HG03064 (cell line): ENCODE results near the gene TSC22D3.

ENCODE experiments used
- ATAC-seq: cut with Tn5 transposase; IDR thresholded peaks from one replicate; pipeline ENCODE4 v1.9.1; 2021; ENCODE audit warnings: low read depth; ENCODE audit not compliant: unreplicated experiment

Gene TSC22D3

GRCh38 chrX:107731831-107732502 lies 43.6 kb downstream of the TSC22D3 start:
- no peak for ATAC-seq

DNA sequence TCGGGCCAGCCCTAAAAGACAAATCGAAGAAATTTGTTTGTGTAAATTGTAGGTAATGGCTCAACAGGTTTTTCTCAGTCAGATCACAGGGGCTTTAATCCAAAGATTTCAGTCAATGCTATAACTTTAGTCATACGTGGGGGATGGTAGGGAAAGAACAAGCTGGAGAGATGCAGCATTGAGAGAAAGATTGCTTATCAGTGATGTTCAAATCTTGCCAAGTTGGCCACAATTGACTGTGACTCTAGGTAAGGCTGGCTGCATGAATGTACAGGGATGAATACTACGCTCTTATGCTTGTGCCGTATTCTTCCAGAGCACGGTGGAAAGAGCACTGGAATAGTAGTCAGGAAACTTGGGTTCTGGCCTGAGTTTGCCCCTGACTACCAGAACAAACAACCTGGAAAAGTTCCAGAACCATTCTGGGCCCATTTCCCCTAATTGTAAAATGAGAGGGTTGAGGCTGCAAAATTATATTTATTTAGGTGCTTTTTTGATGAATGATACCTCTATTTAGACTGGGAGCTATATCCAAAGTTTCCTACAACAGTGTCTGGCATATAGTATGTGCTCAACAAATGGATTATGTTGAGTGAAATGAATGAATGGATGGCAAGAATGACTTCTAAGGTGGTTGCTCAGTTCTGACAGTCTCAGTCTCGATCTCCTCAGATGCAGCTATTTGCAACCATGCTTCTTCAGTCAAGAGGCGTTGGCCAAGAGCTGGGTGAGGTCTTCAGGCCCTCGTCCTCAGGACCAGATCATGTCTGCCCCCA lies 44.4 kb downstream of the TSC22D3 start:
- ATAC-seq = no peak

GRCh38 chrX:107730298-107730655 lies 45.3 kb downstream of the TSC22D3 start:
- ATAC-seq = no peak

GRCh38 chrX:107729558-107730297 lies 45.9 kb downstream of the TSC22D3 start:
- peak; percentile 63 for ATAC-seq

DNA sequence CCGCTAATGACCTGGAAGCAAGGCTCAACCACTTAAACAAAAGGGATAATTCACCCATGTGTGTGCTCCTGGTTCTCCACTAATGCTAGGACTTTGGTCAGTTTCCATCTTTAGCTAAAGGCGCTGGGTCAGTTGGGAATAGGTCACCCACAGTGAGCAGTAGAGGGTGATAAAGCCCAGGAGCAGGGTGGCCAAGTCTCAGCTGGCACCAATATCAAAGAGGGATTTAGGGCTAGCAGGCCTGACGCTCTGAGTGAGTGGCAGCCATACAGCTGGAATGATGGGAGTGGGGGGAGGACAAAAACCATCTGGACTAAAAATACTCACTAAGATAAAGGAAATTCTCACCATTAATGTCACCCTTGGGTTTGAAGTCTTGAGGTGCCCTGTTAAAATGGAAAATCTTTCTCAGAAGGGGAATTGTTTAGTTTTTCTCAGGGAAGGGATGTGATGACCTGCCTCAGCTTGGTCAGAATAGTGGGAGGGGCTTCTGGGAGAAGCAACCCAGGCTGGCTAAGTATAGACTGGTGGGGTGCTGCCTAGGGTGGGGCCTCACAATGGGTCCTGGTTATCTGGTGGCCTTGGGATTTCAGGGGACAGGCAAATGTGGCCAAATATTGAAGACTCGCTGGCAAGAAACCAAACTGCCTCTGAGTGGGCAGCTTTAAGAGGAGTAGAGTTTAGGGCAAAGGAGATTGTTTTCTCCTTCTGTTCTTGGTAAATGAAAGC lies 47.1 kb downstream of the TSC22D3 start:
- ATAC-seq = no peak

DNA sequence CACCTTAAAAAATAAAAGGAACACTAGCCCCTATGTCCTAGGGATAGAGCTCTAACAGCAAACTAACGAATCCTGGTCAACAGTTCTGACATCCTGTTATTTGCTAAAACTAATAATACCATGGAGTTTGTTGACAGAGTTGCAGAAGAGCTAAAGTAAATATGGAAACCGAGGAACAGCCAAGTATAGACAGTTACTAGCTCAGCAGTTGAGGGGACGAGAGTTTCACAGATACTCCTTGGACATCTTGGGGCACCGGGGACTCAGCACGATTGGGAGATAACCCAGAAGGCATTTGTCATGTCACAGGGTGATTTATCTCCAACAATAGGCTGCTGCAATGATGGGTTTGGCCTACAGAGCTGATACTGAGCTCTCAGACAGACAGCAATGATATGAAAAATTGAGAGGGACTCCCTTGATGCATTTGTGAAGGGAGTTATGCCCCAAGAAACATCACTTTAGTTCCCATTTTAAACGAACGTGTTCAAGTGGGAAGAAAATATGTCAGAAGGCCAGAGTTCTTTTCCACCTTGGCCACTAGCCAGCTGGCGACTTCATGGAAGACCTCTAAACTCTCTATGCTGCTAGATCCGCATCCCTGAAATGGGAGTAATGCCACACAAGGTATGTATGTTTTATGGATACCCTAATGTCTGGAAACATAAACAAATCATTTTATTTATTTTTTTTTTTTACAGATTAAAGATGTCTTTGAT lies 48.6 kb downstream of the TSC22D3 start:
- no peak for ATAC-seq

- ATAC-seq = no peak
These were observed 49.6 kb downstream of the TSC22D3 start for GRCh38 chrX:107725761-107726555.

DNA sequence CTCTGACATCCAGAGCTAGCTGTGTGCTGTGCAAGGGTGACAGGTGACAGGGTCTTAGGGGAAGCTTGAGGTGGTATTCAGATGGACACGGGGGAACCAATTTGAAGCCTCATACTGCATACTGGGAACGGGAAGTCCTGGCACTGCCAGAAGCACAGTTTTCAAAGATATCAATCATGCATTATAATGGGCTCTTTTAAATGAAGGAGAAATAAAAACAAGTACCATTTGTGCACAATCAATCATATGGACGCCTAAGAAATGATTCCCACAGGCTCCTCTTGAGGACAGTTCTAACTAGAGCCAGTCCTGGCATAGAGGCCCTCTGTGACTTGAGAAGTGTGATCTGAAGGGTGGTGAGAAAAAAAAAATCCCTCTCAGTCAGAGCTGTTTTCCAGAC lies 50.9 kb downstream of the TSC22D3 start:
- ATAC-seq = no peak

DNA sequence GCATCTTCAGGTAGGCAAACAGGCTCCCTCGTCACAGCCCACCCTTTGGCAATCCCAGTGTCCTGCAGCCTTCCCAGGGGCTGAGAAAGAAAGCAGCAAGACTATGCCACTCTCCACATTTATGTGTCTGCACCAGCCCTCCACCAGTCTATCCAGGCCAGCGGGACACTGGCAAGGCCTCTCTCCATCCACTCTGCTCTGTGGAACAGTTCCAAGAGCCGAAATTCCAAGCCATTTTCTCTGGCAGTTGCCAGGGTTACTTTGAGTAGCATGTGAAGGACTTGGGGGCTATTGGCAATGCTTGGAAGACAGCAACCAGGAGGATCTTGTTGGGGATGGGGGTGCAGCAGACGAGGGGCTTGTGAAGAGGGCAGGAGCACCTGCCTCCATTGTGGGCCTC lies 52.1 kb downstream of the TSC22D3 start:
- no peak for ATAC-seq

DNA sequence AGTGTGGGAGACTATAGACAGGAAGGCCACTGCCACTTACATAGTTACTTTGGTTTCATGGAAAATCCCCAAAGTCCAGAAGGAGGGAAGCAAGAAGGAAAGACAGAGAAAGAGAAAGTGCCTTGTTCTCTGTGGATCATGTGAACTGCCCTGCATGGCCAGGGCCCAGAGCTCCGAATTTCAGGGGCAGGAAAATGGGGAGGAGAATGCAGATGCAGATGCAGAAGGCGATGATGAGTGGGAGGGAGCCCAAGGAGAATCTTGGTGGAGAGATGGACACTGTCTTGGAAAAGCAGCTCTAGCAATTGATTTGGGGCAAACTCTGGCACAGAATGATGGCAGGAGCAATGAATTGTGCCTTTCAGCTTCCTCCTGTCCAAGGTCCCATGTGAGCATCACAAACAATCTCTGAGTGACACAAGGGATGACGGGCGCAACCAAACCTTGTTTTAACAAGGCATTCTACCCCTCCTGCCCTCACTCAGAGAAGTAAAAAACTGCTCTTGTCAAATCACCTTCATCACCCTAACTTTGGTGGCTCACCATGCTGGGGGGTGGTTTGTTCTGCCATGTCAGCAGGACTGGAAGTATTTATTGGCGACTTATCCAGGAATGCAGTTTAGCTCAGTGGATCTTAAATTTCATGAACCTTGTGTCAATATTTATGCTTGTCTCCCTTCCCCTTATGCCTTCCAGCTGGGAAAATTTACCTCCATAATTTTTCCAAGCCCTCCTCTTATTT lies 53.5 kb downstream of the TSC22D3 start:
- no peak for ATAC-seq

DNA sequence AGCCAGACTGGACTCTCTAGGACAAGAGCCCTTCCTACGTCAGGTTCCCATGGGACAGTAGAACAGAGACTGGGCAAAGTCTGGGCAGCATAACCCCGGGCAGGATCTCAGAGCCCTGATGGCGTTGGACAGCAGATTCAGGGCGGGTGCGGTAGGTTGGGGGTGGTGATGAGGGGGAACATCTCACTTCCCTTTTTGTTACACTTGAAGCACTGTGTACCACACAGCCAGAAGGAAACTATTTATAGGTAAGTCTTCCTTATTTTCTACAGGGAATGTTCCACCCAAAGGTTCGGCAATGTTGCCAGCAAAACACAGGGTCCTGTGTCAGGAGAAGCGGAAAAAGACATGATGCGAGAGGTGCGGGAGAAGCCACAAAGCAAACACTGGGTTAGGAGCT lies 54.3 kb downstream of the TSC22D3 start:
- no peak for ATAC-seq

GRCh38 chrX:107718156-107718621 lies 57.4 kb downstream of the TSC22D3 start:
- no peak for ATAC-seq

GRCh38 chrX:107716816-107717700 lies 58.5 kb downstream of the TSC22D3 start:
- ATAC-seq = peak; percentile 69

GRCh38 chrX:107716118-107716684 lies 59.4 kb downstream of the TSC22D3 start:
- no peak for ATAC-seq

- ATAC-seq = no peak
These were observed 60.1 kb downstream of the TSC22D3 start for GRCh38 chrX:107715331-107716117.

DNA sequence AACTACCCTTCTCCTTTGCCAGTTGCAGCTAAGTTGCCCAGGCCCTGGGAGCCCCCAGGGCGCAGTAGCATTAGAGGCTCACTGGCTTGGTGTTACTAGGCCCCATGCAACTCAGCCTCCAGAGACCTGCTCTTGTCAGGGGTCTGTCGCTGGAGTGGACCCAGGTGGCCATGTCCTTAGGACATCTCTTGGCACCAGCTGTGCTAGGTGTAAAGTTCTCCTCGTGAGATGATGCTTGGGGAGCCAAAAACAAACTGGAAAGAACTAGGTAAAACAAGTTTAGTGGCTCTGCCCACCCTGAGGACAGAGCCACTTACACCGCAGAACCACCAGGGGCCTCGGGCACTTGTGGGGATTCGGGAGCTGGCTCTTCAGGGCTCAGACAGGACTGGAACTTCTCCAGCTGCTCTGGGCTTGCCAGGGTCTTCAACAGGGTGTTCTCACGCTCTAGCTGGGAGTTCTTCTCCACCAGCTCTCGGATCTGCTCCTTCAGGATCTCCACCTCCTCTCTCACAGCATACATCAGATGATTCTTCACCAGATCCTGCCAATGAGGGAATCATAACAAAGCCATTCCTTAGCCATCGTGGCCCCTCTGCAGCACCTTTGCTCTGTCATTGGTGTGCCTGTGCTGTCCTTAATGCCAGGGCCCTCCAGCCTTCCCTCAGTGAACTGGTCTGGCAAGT lies 61.2 kb downstream of the TSC22D3 start:
- ATAC-seq = no peak
